DOHH2 (cell line): Measurements from ENCODE around the gene LY6G5B.

Experiments
- EZH2phosphoT487 ChIP-seq: fragments of 200-600 bp; sonication (generic); IDR thresholded peaks from 2 replicates; pipeline ENCODE4 v1.6.1; 2017; ENCODE audit warnings: borderline replicate concordance, mild to moderate bottlenecking, antibody characterized with exemption, low read length, moderate library complexity, mixed read lengths
- TF ChIP-seq, protein P1 (sequence below): fragments of 200-600 bp; sonication (generic); IDR thresholded peaks from one replicate; pipeline ENCODE4 v1.5.1; 2014; ENCODE audit warnings: antibody characterized with exemption, mild to moderate bottlenecking, low read depth, low read length; ENCODE audit not compliant: poor library complexity, severe bottlenecking

DNA sequence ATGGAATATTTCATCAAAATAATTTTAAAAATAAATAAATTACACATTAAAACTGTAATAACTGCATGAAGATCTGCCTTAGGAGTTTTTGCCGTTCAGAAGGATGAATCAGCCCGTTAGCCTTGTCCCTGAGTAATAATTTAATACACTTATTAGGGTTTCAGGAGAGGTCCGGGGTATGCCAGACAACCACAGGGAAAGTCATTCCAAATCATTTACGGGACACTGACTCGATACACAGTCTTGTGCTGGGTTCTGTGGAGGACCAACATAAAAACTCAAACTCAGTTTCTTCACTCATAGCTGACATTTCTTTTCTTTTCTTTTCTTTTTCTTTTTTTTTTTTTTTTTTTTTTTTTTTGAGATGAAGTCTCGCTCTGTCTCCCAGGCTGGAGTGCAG is 36.2 kb downstream of the LY6G5B start:
- TF ChIP-seq, protein P1, sequence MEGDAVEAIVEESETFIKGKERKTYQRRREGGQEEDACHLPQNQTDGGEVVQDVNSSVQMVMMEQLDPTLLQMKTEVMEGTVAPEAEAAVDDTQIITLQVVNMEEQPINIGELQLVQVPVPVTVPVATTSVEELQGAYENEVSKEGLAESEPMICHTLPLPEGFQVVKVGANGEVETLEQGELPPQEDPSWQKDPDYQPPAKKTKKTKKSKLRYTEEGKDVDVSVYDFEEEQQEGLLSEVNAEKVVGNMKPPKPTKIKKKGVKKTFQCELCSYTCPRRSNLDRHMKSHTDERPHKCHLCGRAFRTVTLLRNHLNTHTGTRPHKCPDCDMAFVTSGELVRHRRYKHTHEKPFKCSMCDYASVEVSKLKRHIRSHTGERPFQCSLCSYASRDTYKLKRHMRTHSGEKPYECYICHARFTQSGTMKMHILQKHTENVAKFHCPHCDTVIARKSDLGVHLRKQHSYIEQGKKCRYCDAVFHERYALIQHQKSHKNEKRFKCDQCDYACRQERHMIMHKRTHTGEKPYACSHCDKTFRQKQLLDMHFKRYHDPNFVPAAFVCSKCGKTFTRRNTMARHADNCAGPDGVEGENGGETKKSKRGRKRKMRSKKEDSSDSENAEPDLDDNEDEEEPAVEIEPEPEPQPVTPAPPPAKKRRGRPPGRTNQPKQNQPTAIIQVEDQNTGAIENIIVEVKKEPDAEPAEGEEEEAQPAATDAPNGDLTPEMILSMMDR, result no peak
- TF ChIP-seq EZH2phosphoT487, result no peak
